GM19455 (cell line): ENCODE results near the gene LRRTM1.

Source experiments
- ATAC-seq: cut with Tn5 transposase; IDR thresholded peaks from one replicate; pipeline ENCODE4 v1.9.1; 2021; ENCODE audit not compliant: unreplicated experiment

The LRRTM1 gene, protein sequence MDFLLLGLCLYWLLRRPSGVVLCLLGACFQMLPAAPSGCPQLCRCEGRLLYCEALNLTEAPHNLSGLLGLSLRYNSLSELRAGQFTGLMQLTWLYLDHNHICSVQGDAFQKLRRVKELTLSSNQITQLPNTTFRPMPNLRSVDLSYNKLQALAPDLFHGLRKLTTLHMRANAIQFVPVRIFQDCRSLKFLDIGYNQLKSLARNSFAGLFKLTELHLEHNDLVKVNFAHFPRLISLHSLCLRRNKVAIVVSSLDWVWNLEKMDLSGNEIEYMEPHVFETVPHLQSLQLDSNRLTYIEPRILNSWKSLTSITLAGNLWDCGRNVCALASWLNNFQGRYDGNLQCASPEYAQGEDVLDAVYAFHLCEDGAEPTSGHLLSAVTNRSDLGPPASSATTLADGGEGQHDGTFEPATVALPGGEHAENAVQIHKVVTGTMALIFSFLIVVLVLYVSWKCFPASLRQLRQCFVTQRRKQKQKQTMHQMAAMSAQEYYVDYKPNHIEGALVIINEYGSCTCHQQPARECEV

DNA sequence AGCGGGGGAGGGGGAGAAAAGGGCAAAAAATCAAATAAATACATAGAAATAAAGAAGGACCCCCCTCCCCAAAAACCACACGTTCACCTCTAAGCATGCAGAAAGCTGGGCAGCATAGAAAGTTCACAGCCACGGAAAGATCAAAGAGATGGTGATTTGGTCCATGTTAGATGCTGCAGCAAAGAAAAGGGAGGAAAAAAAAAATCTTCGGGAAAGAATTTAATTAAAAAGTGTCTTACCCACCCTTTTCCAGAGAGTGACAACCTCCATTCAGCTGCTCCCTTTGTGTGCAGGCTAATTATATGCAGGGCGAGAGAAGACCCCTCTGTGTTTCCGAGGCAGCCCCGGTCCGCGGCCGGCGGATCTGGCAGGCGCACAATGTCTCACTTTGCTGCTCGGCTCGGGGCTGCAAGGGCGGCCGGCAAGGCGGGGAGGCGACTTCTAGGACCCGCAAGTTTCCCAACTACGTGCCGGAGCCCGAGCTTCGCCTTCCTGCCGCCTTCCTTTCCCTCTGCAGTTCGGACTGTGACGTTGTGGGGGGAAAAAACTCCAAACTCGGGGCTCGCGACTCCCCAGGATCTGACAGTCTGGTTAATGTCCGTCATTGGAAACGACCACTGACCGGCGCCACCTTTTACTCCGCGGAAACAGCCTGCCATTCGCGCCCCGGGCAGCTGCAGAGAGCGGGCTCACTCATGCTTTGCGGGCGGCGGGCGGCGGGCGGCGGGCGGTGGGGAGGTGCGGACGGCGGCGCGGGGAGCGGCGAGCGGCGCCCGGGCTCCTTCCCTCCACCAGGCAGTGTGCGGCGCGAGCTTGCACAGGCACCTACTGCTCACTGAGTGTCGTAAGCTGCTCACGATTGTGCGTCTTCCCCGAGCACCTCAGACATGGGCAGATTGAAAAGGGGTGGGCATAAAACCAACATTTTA lies at the start of gene LRRTM1:
Gene LRRTM1, minus strand, starts transcription at position 844 of the 929 bp plus-strand sequence. CDS start 933 bp downstream, outside the sequence.
- no peak for ATAC-seq

DNA sequence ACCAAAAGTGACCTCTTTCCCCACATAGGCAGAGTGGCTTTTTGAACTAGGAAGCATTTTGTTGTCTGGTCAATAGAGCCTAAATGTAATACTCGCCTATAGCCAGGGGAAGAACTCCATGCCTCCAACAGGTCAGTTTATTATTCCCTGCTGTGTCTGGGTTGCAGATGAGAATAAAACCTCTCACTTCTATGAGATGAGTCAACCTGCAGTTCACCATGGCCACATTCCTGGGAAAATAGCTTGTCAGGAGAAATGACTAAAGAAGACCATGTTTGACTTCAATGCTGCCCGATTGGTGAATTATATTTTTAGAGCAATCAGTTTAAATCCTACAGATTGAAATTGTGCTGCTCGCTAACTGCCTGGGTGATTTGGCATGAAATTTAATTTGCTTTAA lies 46.7 kb upstream of the LRRTM1 start:
- no peak for ATAC-seq

DNA sequence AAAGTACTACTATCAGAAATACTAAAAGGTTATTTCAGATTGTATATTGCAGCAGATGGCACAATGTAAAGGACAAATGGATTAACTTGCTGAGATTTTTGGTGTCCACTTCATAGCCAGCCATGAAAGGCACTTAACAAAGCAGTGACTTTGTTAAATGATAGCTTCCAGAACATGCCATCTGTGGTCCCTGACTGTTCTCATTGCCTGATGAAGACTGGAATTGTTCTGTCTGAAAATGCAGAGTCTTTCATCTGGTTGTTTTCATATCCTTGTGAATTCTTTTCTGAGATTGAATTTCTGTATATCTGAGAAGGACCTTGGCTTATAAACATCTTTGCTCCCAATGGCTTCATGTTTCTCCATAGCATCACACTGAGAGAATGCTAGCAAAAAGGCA lies 44.4 kb upstream of the LRRTM1 start:
- no peak for ATAC-seq

DNA sequence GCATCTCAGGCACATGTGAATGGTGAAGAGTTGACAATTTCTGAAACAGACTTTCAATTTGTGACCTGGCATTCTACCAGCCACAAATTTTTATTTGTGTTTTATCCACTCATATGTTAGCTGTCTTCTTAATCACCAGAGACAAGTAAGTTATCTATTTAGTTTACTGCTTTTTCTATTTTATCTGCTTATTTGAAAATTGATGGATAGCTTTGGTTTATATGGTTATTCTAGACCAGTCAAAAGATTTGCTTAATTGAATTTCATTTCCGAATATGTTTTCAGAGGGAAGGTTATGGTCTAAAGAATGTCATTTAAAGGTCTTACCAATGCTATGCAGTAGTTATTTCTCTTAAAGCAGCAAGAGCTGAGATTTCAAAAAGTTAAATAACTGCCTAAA lies 43.5 kb upstream of the LRRTM1 start:
- ATAC-seq: no peak

DNA sequence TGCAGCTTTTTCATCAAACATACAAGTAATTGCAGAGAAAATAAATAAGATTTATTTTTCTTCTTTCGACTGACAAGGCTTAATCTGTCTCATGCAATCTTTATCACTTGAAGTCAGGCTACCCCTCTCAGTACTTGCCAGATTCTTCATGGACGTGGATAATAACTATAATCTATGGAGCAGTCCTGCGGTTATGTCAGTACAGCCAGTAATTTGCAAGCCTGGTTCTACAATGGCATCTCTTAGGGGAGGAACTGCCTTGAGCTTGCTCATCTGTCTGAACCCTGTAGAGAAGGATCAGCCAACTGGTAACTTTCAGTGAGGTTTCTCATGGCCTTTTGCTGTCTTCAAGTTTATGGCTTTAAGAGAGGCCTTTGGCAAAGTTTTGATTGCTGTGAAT lies 35.5 kb upstream of the LRRTM1 start:
- ATAC-seq: no peak

DNA sequence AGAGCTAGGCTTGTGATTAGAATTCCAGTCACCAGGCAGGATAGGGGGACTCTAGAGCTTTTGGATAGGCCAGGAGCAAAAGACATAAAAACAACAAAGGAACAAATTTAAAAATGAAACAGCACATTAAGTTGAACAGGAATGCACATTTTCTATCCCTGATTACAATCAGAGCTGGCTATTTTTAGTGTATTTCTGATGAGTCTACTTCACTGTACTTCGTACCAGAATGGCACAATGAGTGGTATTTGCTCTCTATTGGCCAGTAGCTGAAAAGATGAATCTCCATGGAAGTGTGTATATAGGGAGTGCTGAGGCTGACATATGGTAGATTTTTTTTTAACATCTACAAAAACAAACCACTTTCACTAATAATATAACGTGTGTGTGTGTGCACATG lies 34.2 kb upstream of the LRRTM1 start:
- no peak for ATAC-seq

DNA sequence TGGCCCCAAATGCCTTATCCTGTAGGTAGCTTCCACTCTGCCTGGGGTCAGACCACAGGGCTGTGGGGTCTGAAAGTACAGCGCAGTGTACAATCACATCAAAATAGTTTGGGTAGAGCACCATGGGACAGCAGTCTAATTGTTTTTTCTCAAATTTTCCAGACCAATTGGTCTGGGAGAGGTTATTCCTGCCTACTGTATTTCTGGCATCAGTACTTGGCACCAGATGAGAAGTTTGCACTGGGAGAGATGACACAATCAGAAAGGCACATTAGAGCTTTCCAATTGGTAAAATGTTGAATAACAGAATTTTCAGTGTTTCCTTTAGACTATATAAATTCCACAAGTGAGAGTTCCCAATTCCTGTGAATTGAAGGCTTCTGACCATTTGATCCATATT lies 30.9 kb upstream of the LRRTM1 start:
- ATAC-seq: no peak

DNA sequence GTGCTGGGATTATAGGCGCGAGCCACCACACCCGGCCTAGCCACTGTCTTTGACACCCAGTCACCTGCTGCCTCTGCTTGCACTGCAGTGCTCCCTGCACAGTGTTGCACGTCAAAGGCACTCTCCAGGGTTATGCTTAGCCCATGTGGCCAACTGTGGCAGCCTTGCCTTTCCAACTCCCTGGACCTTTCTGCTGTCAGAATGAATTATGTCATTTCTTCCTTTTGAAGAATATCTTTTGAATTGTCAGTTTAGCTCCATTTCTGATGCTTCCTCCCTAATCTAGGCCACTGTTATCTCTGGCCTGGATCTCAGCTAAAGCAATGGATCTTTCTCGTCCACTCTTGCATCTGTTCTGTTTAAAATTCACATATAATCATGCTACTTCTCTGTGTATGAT lies 29.3 kb upstream of the LRRTM1 start:
- no peak for ATAC-seq

DNA sequence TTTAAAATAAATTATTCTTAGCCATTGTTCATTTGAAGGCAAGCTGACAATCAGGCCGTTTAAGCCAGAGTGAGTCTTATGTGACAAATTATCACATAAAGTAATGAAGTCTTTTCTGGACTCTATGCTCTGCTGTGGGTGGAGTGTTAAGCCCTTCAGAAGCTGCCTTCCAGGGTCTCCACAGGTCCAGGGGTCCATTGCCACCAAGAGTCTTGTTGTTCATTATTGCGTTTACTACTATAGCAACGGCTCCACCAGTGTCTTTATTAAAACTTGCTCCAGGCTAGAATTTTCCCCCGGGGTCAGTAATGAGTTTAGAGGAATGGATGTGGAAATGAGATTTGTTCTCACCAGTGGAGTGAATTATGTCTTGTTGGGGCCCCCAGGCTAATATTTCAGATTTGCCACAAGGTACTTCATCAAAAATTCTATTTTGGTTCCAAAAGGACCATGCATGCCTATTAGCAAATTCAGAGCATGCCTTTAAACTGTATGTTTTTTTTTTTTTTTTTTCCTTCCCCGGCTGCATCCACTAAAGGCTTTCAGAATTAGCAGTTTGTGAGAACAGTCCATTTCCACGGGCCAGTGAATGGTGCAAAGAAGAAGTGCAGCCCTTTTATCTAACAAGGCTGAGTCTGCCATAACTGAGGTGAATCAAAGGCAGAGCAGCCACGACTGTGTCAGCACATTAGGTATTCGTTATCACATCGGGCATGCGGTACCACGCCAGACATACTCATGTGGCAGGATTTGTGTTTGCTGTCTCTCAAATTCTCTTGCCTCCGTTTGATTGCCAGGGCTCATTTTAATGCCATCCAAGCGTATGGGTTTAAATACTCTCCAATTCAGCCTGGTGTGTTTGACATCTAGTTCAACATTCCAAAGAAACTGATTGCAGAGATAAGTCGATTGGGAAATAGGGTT lies 26.2 kb upstream of the LRRTM1 start:
- ATAC-seq: no peak

DNA sequence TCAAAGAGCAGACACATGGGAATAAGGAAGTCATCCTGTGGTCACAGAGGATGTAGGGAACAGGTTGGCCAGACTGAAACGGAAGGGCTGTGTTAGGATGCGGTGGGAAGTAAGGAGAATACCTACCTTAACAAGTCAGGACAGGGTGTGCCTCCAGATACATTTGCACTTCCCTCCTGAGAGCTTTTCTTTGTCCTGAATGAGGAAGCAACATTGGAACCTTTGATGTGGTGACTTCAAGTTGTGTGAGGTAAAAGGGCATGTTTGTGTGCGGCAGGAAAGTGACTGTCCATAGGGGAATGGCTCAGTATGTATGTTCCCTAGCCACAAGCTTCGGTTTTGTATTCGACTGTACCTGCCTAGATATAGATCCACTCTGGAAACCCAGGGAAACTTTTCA lies 24.9 kb upstream of the LRRTM1 start:
- ATAC-seq: no peak

DNA sequence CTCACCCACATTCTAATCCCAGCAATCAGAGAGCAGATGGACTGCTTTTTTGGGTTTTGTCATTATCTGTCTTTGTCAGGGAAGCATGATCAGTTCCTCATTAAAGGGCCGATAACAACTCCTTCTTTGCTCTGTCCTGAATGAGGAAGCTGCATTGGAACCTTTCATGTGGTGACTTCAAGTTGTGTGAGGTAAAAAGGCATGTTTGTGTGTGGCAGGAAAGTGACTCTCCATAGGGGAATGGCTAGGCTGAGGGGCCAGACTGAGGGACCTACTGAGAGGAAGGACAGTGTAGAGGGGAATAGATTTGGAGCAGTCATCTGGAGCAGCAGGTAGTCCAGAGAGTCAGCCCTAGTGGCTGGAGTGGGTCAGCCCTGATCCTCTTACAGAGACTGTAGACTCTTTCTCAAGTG lies 23.6 kb upstream of the LRRTM1 start:
- no peak for ATAC-seq

DNA sequence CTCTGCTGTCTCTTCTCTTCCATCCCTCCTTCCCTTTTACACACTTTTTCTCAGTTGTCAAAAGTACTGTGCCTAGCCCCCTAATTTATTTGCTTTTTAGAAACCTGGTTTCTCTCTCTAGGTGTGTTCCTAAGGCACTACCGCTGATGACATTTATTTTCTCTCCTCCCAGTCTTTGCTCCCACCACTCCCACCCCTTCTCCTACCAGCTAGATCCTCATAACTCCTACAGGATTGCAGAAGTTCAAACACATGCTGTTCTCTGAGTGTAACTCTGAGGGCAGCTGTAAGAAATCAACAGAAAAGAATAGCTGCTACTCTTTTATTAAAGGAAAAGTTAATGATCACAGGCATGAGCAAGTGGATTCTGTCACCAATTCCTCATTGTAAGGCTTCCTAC lies 22.3 kb upstream of the LRRTM1 start:
- no peak for ATAC-seq

DNA sequence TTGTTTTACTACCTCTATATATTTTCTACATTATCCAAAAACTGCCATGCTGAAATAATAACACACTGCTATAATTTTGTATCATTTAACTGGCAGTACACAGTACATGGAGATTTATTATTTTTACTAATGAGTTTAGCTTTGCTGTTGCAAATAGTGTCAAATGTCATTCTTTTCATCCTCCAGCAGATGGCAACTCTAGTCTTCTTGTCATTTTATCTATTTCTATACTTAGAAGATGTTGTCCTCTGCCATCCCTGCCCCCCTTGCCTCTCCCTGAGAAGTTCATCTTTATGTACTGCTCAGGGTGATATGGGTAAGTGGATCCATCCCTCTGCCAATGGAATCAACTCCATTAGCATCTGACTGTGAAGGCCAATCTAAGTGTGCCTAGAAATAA lies 21.7 kb upstream of the LRRTM1 start:
- no peak for ATAC-seq

DNA sequence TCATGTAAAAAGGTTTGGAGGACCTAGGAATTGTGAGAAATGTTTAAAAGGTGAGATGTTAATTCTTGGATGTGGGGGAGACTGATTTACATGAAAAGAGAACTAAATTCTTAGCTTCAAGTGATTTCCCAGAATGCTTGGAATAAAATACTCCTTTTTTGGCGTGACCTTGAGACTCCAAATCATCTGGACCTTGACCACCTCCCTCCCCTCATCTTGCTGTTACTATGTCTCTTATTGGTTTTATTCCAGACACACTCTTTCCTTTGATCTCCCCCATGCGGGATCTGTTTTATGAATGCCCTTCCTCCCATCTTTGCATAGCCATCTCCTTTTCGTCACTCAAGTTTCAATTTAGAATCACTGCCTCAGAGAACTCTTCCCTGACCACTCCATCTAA lies 20.0 kb upstream of the LRRTM1 start:
- ATAC-seq: no peak

DNA sequence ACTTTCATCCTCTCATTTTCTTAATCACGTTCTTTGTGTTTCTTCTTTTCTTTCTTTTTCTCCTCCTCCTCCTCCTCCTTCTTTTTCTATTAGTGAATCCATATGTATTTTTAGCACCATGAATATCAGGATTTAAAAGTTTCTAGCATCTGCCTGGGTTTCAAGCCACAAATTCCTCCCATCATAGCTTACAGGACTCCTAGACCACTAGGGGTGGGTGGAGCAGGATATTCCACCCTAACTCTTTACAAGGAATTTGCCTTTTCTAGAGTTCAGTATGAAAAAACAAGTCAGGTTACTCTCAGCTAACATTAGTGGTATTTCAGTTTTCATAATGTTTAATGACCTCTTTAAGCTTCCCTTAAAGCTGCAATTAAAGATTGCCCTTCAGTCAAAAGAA lies 19.1 kb upstream of the LRRTM1 start:
- ATAC-seq: no peak

DNA sequence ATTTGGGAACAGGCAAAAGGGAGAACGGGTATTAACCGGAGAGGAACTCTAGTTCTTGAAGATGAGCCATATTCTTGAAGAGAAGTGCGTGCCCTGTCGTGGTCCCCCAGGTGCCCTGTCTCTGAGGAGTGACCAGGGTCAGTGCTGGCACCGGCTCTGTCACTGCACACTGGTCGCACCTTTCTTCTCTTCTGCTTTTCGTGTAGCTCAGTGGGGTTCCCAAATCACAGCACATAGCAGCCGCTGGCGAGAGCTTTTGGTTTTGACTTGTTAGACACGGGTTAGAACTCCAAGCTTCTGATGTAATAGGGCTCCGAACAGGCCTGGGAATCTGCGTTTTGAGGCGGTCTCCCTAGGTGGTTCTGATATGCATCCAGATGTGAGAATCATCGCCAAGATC lies 18.4 kb upstream of the LRRTM1 start:
- no peak for ATAC-seq

DNA sequence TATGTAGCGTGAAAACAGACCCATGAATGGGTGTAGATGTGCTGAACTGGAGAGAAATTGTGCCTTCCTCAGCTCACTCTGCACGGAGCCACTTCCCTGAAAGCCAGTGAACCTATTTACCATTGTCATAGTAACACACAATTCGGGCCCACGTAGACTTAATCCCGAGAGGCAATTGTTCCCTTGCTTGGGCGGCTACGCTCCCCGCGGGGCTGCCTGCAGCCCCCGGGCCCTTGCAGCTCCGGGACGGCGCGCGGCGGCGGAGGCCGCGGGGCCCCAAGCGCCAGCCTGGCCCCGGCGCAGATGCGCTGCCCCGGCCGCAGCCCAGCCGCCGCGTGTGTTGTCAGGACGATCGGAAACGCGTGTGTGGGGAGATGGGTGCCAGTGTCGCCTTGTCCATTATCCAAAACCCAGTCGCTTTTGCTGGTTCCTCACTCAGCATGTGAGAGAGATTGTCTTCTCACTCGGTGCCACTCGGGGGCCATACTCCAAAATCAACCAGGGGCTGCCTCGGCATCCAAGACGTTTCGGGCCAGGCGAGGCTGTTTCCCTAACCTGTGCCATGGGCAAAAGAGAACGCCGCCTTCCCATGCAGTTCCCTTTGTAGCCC lies 17.9 kb upstream of the LRRTM1 start:
- ATAC-seq: no peak

DNA sequence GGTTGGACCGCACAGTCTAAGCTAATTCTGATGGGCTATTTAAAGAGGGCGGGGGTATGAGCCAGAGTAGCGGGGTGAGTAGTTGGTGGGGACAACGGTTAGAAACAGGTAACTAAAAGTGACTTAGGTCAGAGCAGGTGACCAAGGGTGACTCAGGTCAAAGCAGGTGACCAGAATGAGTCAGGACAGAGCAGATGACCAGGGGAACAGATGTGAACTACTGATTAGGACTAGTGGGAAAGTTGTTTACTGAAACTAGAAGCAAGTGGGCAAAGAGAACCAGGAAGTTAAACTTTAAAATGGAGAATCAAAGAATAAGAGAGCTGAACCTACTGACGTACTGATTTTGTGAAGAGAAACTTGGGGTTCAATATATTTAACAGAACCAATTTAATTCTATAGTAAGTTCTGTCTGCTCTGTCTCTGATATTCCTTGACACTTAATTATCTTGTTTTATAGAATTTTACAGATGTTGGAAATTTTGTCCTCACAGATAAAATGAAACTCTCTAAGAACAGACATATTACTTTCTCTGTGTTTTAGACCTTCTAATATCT lies 7.8 kb upstream of the LRRTM1 start:
- no peak for ATAC-seq

DNA sequence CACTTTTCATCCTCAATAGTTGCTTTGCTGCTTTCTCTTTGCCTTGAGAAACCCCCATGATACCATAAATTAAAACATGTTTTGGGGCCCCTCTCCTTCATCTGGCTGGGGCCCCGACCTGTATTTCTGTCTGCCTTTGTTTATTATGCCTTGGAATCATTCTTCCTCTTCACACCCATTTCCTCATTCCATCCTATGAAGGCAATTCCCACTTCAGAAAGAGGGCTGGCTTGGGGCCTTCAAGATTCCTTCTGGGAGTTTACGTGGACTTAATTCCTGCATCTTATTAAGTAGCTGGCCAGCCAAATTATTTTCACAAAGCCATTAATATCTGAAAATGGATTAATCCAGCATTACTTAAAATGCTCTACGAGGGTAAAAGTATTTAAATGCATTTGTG lies 6.8 kb upstream of the LRRTM1 start:
- ATAC-seq: no peak
